Adrenal gland (tissue), 5 donors: ENCODE results near the gene CORO2B.

Experiments
- CTCF ChIP-seq, 6 experiments: fragments of 450-650 bp in 4 of 6; fragments of 200-600 bp in 2 of 6; sonication (generic) in 1 of 6; IDR thresholded peaks; 1 replicate in 5 of 6; 2 replicates in 1 of 6; pipeline versions ENCODE4 v1.5.1 to v1.8.0; 2016 to 2021; ENCODE audit warnings: antibody characterized with exemption in 6 of 6, mild to moderate bottlenecking in 2 of 6, moderate library complexity in 1 of 6
- POLR2A ChIP-seq, 2 donors: fragments of 450-650 bp; IDR thresholded peaks; one replicate each; pipeline ENCODE4 v1.6.1; 2017; ENCODE audit warnings: antibody characterized with exemption in 2 of 2, mild to moderate bottlenecking in 2 of 2, moderate library complexity in 1 of 2
- donor health status: DM: no; HTN: no; CAD: no.

GRCh38 chr15:68640791-68641331, 62.1 kb downstream of the CORO2B start:
- TF ChIP-seq CTCF (IDR thresholded peaks at IDR 0.05), result no peak
- no peak for TF ChIP-seq POLR2A (IDR thresholded peaks at IDR 0.05)
